ENCODE data around the gene CACNA1H.

Gene CACNA1H

DNA sequence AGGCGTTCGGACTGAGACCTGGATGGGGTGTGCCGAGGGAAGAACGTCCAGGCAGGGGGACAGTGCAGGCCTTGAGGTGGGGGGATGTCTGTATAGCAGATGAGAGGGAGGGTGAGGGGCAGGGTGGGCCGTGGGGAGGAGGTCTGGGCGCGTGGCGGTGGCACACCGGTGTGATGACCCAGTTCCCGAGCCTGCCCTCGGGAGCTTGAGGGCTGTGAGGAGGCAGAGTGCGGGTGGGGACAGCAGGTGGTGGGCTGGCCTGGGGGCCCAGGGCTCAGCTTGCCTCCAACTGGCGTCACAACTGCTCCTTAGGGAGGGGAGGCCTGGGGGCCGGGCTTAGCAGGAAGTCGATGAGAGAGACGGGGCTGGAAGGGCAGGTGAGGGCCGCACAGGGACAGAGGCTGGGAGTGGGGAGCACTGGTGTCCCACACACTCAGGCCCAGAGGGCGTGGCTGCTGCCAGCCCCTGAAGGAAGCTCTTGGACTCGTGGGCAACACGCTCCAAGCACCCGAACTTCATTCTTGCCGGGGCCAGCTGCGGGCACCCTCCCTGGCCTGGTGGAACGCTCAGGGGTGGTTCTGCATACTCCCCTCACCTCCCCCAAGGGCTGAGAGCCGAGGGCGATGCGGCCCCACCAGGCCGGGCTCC, 6.5 kb downstream of the CACNA1H start:
- DNase-seq = no peak

- DNase-seq = no peak
Measured at GRCh38 chr16:1159973-1160772, 7.3 kb downstream of the CACNA1H start.

DNA sequence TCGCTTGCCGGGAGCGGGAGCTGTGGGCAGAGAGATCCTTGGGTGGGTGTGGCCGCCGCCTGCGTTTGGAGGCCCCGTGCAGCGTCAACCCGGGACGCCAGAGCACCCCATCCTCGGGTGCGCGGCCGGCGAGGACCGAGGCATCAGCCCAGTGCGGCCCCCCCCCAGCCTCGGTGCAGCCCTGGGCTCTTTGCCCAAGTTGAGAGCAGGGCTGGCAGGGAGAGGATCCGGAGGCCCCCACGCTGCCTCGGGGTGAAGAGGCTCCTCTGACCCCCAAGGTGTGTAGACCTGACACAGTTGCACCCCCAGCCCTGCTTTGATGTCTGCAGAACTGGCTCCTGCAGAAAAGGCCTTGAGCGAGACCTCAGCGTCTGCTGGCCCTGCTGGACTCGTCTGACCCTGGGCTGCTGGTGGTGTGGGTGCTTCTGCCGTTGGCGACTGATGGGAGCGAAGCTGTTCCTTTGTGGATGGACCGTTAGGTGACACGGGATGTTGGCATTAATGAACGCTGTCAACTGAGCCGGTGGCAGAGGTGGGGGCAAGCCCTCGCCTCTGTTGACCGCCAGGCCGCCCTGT, 8.0 kb downstream of the CACNA1H start:
- DNase-seq = no peak

DNA sequence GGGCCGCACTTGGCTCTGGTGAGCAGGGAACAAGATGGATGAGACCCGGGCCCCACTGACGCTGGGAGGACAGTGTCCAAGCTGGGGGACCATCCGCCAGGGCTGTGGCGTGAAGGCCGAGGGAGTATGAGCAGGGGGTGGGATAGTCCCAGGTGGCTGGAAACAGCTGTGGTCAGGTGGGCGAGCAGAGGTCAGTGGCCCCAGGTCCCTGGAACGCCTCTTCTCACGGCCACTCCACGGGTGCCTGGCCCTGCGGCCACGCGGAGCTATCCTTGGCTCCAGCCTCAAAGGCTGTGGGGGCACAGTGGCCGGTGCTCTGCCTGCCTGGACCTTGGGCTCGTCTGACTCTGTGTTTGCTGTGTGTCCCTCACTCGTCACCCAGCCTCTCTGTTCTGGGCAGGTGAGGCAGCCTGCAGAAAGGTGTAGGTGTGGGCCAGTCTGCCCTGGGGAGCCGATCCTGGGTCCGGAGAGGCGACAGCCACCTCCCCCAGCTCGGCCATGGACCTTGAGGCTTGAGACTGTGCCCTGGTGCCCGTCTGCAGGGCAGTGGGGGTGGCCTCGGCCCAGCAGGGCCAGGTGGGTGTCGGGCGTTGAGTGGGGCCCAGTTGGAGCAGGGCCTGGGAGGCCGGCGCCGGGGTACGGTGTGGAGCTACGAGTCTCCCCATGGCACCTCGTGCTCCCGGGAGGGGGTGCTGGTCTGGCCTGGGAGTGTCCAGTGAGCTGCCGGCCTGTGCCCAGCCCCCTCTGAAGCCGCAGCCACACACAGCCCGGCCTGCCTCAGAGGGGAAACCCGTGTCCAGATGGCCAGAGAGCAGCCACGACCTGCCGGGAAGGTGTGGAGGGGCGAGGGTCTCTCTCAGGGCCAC, 10.0 kb downstream of the CACNA1H start:
- DNase-seq = no peak

- DNase-seq = no peak
Measured at GRCh38 chr16:1163567-1164055, 10.7 kb downstream of the CACNA1H start.

DNA sequence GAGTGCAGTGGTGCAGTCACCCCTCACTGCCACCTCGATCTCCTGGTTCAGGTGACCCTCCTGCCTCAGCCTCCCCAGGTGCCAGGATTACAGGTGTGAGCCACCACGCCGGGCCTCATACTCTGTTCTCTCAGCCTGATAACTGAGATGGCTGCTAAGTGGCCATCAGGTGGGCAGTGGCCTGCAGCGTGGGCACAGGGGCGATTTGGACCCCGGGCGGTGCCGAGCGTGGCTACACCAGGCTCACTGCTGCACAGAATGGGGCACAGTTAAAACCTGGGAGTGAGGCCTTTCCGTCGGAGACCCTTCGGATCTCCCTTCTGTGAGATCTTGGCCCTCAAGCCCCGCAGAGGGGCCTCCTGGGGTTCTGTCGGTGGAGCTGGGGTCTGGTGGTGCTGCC, 11.5 kb downstream of the CACNA1H start:
- no peak for DNase-seq

DNA sequence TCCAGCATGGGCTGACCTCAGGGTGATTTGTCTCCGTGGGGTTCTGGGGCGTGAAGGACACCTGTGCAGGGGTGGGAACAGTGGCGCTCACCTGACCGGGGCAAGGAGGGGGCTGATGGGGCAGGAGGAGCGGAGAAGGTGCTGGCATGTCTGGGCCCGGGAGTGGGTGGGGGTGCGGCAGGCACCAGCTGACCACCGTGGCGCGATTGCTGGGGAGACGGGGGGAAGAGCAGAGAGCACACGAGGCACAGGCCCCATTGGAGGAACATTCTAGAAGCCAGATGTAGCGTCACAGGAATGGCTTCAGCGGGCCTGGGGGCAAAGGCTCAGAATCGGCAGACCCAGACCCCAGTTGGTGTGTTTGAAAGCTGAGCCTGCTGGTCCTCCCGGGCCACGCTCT, 12.1 kb downstream of the CACNA1H start:
- DNase-seq = no peak

- DNase-seq = no peak
Measured at GRCh38 chr16:1165511-1165910, 12.6 kb downstream of the CACNA1H start.

- no peak for DNase-seq
Measured at GRCh38 chr16:1167276-1168107, 14.6 kb downstream of the CACNA1H start.

DNA sequence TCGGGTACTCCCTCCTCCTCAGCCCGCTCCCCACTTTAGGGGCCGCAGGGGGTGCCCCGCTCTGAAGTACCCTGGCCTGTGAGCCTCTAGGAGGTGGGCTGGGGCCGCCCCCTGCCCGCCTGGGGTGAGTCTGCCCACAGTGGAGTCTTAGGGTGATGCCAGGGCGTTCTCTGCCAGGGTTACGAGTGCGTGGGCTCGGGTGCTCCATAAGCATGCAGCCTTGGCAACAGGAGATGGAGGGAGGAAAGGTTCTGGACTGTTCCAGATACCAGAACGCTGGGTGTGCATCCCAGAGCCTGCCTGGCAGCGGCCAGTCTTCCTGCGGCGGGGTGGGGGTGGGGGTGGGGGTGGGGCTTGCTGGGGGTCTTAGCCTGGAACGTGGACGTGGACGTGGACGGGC, 15.9 kb downstream of the CACNA1H start:
- DNase-seq = no peak

GRCh38 chr16:1169285-1170075, 16.6 kb downstream of the CACNA1H start:
- DNase-seq = no peak

DNA sequence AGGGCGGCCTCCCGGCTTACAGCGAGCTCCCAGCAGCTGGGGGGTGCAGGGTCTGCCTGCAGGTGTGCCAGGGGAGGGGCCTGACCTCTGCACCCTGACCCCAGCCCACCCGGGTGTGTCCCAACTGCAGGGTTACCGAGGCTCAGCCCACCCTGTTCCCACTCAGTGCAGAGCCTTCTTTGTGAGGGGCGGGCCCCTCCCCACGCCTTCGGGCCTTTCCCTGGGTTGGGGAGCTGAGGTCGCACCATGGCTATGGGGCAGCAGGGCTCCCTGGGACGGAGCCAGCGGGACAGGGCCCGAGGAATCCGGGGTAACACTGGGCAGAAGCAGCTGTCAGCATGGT, 17.1 kb downstream of the CACNA1H start:
- DNase-seq = no peak

- DNase-seq = no peak
Measured at GRCh38 chr16:1171001-1171400, 18.1 kb downstream of the CACNA1H start.

GRCh38 chr16:1171854-1172428, 19.0 kb downstream of the CACNA1H start:
- DNase-seq = no peak

DNA sequence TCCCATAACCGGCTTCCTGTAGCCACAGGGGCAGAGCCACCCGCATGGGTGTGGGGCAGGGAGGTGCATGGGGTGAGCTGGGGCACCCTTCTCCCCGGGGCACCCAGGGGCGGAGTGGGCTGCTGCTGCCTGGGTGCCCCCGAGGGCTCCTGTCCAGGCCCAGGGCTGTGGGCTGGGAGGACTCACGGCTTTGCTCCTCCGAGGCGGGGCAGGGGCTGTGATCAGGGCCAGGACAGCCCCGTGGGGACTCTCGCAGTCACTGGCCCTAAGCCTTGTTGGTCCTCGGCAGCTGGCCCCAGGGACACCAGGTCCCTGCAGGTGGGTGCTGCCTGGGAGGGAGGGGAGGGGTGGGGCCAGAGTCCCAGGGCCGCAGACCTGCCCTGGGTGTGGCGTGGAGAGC, 19.7 kb downstream of the CACNA1H start:
- no peak for DNase-seq

- DNase-seq = no peak
Measured at GRCh38 chr16:1173788-1174451, 21.0 kb downstream of the CACNA1H start.

GRCh38 chr16:1174477-1175357, 21.8 kb downstream of the CACNA1H start:
- no peak for DNase-seq

DNA sequence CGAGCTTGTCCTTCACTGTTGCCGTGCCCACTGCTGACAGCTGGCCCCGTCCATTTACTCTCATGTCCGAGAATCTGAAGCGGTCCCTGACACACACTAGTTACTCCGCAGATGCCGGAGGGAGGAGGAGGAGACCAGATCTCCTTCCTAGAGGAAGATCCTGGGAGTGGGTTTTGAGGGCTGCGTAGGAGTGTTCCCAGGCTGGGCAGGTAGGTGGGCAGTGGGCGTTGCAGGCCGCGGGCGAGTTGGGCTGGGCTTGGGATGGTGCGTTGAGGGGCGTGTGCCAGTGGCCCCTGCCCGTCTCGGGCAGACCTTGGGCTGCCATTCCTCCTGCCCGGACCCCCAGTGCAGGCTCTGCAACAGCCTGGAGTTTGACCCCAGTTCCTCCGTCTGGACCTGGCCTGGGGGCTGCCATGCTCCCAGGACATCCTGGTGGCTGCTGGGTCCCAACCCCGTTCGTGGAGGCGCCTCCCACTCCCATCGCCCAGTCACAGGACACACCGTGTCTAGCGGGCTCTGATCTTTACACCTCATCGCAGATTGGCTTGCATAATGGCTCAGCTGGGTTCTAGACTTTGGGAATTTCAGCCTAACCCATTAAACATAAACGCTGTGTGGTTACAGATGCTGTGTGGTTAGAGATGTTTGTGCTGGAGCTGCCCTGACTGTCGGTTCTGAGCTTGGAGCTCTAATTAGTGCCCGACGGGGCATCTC, 22.8 kb downstream of the CACNA1H start:
- DNase-seq = no peak

Data from CD4-positive, alpha-beta T cell treated with Interleukin-4 for 1 hour (primary cell).